H9 (cell line): ENCODE results near the gene CCNYL1. TPM values are rescaled to one million over a fixed set of nuclear protein-coding genes. Genes with fewer than 3 reads are reported as not detected.

ENCODE experiments used
- DNase-seq: peaks from one replicate; pipeline ENCODE4 v3.0.0-alpha.2; 2017
- H2AFZ ChIP-seq: one replicate; pipeline ENCODE4 v1.6.1; 2013; ENCODE audit warnings: mild to moderate bottlenecking, low read length, control low read depth, moderate library complexity
- H2AK5ac ChIP-seq: 2 replicates; pipeline ENCODE4 v1.6.1; 2013; ENCODE audit warnings: low read length, control low read depth, mixed read lengths; ENCODE audit not compliant: insufficient read length
- H2BK120ac ChIP-seq: one replicate; pipeline ENCODE4 v1.6.1; 2013; ENCODE audit warnings: low read depth, mild to moderate bottlenecking, low read length, control low read depth, inconsistent platforms; ENCODE audit not compliant: poor library complexity, severe bottlenecking
- H2BK12ac ChIP-seq: 2 replicates; pipeline ENCODE4 v1.6.1; 2013; ENCODE audit warnings: low read length, control low read depth, mixed read lengths, low read depth; ENCODE audit not compliant: insufficient read length
- H2BK15ac ChIP-seq: 2 replicates; pipeline ENCODE4 v1.6.1; 2013; ENCODE audit warnings: low read depth, low read length, control low read depth
- H2BK20ac ChIP-seq: one replicate; pipeline ENCODE4 v1.6.1; 2013; ENCODE audit warnings: low read depth, mild to moderate bottlenecking, low read length, control low read depth, inconsistent platforms; ENCODE audit not compliant: poor library complexity, severe bottlenecking
- H2BK5ac ChIP-seq: 2 replicates; pipeline ENCODE4 v1.6.1; 2013; ENCODE audit warnings: low read length, control low read depth, mixed read lengths; ENCODE audit not compliant: insufficient read length
- H3K14ac ChIP-seq: 2 replicates; pipeline ENCODE4 v1.6.1; 2013; ENCODE audit warnings: low read length, control low read depth; ENCODE audit not compliant: insufficient read depth
- H3K18ac ChIP-seq: 2 replicates; pipeline ENCODE4 v1.6.1; 2013; ENCODE audit warnings: low read depth, mild to moderate bottlenecking, mixed read lengths, low read length, control low read depth; ENCODE audit not compliant: insufficient read length
- H3K23ac ChIP-seq: 2 replicates; pipeline ENCODE4 v1.6.1; 2013; ENCODE audit warnings: low read length, control low read depth, mixed read lengths, low read depth; ENCODE audit not compliant: insufficient read length
- H3K23me2 ChIP-seq: 2 replicates; pipeline ENCODE4 v1.6.1; 2013; ENCODE audit warnings: low read depth, mild to moderate bottlenecking, mixed read lengths, low read length, control low read depth; ENCODE audit not compliant: insufficient read length, poor library complexity, severe bottlenecking
- H3K27ac ChIP-seq: 2 replicates; pipeline ENCODE4 v1.5.1; 2013; ENCODE audit warnings: low read length, control low read depth, mixed read lengths, low read depth; ENCODE audit not compliant: insufficient read length
- H3K27me3 ChIP-seq: 2 replicates; pipeline ENCODE4 v1.6.1; 2013; ENCODE audit warnings: low read length, control low read depth, inconsistent platforms; ENCODE audit not compliant: insufficient read depth
- H3K4ac ChIP-seq: 2 replicates; pipeline ENCODE4 v1.6.1; 2013; ENCODE audit warnings: low read depth, mild to moderate bottlenecking, control low read depth, inconsistent platforms, low read length, moderate library complexity
- H3K4me1 ChIP-seq: 2 replicates; pipeline ENCODE4 v1.6.1; 2013; ENCODE audit warnings: low read length, control low read depth, inconsistent platforms; ENCODE audit not compliant: insufficient read depth
- H3K4me2 ChIP-seq: 2 replicates; pipeline ENCODE4 v1.6.1; 2013; ENCODE audit warnings: low read length, control low read depth, mixed read lengths; ENCODE audit not compliant: insufficient read length, insufficient read depth
- H3K56ac ChIP-seq: 2 replicates; pipeline ENCODE4 v1.6.1; 2013; ENCODE audit warnings: low read depth, mild to moderate bottlenecking, mixed read lengths, low read length, control low read depth; ENCODE audit not compliant: insufficient read length
- H3K79me1 ChIP-seq: 2 replicates; pipeline ENCODE4 v1.6.1; 2013; ENCODE audit warnings: low read depth, mild to moderate bottlenecking, moderate library complexity, low read length, control low read depth, inconsistent platforms; ENCODE audit not compliant: insufficient read depth, poor library complexity, severe bottlenecking
- H3K79me2 ChIP-seq: 2 replicates; pipeline ENCODE4 v1.6.1; 2013; ENCODE audit warnings: low read length, control low read depth, inconsistent platforms; ENCODE audit not compliant: insufficient read depth
- H3K9ac ChIP-seq: 2 replicates; pipeline ENCODE4 v1.6.1; 2013; ENCODE audit warnings: low read length, control low read depth, mixed read lengths; ENCODE audit not compliant: insufficient read length; ENCODE audit errors: extremely low read depth
- H3K9me3 ChIP-seq: one replicate; pipeline ENCODE4 v1.6.1; 2013; ENCODE audit warnings: low read depth, low read length, inconsistent platforms; ENCODE audit not compliant: control insufficient read depth
- H3T11ph ChIP-seq: one replicate; pipeline ENCODE4 v1.6.1; 2013; ENCODE audit warnings: mild to moderate bottlenecking, low read length, control low read depth, inconsistent platforms
- H4K20me1 ChIP-seq: one replicate; pipeline ENCODE4 v1.6.1; 2013; ENCODE audit not compliant: control insufficient read depth, insufficient read length, insufficient read depth
- H4K5ac ChIP-seq: 2 replicates; pipeline ENCODE4 v1.6.1; 2013; ENCODE audit warnings: low read depth, mild to moderate bottlenecking, mixed read lengths, low read length, control low read depth; ENCODE audit not compliant: insufficient read length
- H4K8ac ChIP-seq: replicated peaks from 2 replicates; pipeline ENCODE4 v1.6.1; 2013; ENCODE audit warnings: low read length, control low read depth, mixed read lengths, low read depth; ENCODE audit not compliant: insufficient read length
- H4K91ac ChIP-seq: 2 replicates; pipeline ENCODE4 v1.6.1; 2013; ENCODE audit warnings: low read depth, mild to moderate bottlenecking, moderate library complexity, mixed read lengths, low read length, control low read depth; ENCODE audit not compliant: insufficient read length
- H3K27ac Mint-ChIP-seq, 3 experiments: 2 replicates in 2 of 3; 3 replicates in 1 of 3; pipeline ENCODE4 v1.8.0; 2020 to 2021; ENCODE audit warnings: mixed read lengths in 3 of 3, mild to moderate bottlenecking in 1 of 3, moderate library complexity in 1 of 3
- H3K27me3 Mint-ChIP-seq: 2 replicates; pipeline ENCODE4 v1.8.0; 2021; ENCODE audit warnings: low read depth, mild to moderate bottlenecking, moderate library complexity, mixed read lengths
- H3K36me3 Mint-ChIP-seq, 3 experiments: 2 replicates in 2 of 3; 3 replicates in 1 of 3; pipeline ENCODE4 v1.8.0; 2020 to 2021; ENCODE audit warnings: low read depth in 3 of 3, mixed read lengths in 3 of 3; ENCODE audit not compliant: insufficient read depth in 1 of 3
- H3K4me1 Mint-ChIP-seq, 2 experiments: 2 replicates each; pipeline ENCODE4 v1.8.0; 2020; ENCODE audit warnings: mixed read lengths in 2 of 2
- H3K4me3 Mint-ChIP-seq, 2 experiments: 2 replicates in 1 of 2; 3 replicates in 1 of 2; pipeline ENCODE4 v1.8.0; 2020 to 2021; ENCODE audit warnings: mild to moderate bottlenecking in 2 of 2, mixed read lengths in 2 of 2, moderate library complexity in 1 of 2
- H3K9me3 Mint-ChIP-seq, 2 experiments: 2 replicates in 1 of 2; 3 replicates in 1 of 2; pipeline ENCODE4 v1.8.0; 2020; ENCODE audit warnings: mild to moderate bottlenecking in 2 of 2, mixed read lengths in 2 of 2, moderate library complexity in 1 of 2
- WGBS: extraction: QIAGEN DNeasy Blood & Tissue Kit; methylation state at CpG from one replicate; pipeline ENCODE4 v1.1.7; 2013; ENCODE audit warnings: missing lambda C conversion rate, low lambda C conversion rate, mixed read lengths; ENCODE audit not compliant: insufficient read length; ENCODE audit errors: extremely low coverage; 5-methylcytosine and 5-hydroxymethylcytosine counted together
- total RNA-seq: library from RNA; stranded (reverse); gene quantifications from 2 replicates; pipeline ENCODE4 v1.2.1, GENCODE V29; 2021
- TF ChIP-seq, protein P1 (sequence below): fragments of 200-600 bp; sonication (generic); conservative IDR thresholded peaks from 3 replicates; pipeline ENCODE4 v1.8.0; 2021; ENCODE audit warnings: antibody characterized with exemption, mild to moderate bottlenecking

Gene CCNYL1
- total RNA-seq, 1 experiment from 2014 or later = 27.0 TPM

DNA sequence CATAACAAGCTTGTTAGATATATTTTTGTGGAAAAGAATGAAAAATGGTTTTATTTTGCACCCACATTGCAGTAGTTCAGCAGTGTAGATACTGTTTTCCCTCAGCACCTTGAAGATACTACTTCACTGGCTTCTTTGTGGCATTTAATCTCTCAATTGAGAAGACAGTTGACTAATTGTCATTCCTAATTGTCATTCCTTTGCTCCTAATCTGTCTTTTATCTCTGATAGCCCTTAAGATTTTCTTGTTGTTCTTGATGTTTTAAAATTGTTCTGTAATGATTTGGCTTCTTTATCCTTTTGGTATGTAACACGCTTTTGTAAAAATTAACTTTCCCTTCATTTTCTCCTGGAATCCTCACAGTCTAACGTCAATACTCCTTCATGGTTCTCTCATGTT is 38.0 kb upstream of the CCNYL1 start:
- H3K9me3 ChIP-seq = no peaks in the 10 kb centered on the region
- no peak overlapping the region for H4K5ac ChIP-seq
- H3K18ac ChIP-seq = no peak overlapping the region
- H3K4me2 ChIP-seq = no peak overlapping the region
- Mint-ChIP-seq H3K9me3 (no peaks in the 10 kb centered on the region), H3K4me1 (peaks cover 29 to 40% of the 10 kb centered on the region in 2 experiments), H3K4me3 (no peak overlapping the region), H3K27me3 (no peaks in the 10 kb centered on the region), H3K27ac (peak overlapping the region; percentile 50 to 80 (median 58); a peak in 5 of 7 replicates), H3K36me3 (no peaks in the 10 kb centered on the region)
- no peak overlapping the region for H3K56ac ChIP-seq
- H3K9ac ChIP-seq = no peak overlapping the region
- no peak overlapping the region for H3K23ac ChIP-seq
- H4K8ac ChIP-seq = no peak overlapping the region
- peaks cover 6% of the 10 kb centered on the region; the same call in 1 of the 2 replicates for H3K4me1 ChIP-seq
- H3T11ph ChIP-seq = no peak overlapping the region
- no peak overlapping the region for H2BK5ac ChIP-seq
- H3K79me2 ChIP-seq = no peaks in the 10 kb centered on the region
- H3K27ac ChIP-seq = no peak overlapping the region
- H2BK20ac ChIP-seq = no peak overlapping the region
- H2AFZ ChIP-seq = no peak overlapping the region
- no peak overlapping the region for H2BK12ac ChIP-seq
- H3K14ac ChIP-seq = no peak overlapping the region
- no peak for DNase-seq
- no peaks in the 10 kb centered on the region for H3K27me3 ChIP-seq
- H3K4ac ChIP-seq = no peak overlapping the region
- no peaks in the 10 kb centered on the region for H4K20me1 ChIP-seq
- no peak overlapping the region for H2AK5ac ChIP-seq
- no CpG with 5 or more reads among the region's 2 CpGs for WGBS
- H3K79me1 ChIP-seq = no peaks in the 10 kb centered on the region
- H2BK15ac ChIP-seq = no peak overlapping the region
- no peak overlapping the region for H4K91ac ChIP-seq
- H2BK120ac ChIP-seq = no peak overlapping the region
- TF ChIP-seq, protein P1, sequence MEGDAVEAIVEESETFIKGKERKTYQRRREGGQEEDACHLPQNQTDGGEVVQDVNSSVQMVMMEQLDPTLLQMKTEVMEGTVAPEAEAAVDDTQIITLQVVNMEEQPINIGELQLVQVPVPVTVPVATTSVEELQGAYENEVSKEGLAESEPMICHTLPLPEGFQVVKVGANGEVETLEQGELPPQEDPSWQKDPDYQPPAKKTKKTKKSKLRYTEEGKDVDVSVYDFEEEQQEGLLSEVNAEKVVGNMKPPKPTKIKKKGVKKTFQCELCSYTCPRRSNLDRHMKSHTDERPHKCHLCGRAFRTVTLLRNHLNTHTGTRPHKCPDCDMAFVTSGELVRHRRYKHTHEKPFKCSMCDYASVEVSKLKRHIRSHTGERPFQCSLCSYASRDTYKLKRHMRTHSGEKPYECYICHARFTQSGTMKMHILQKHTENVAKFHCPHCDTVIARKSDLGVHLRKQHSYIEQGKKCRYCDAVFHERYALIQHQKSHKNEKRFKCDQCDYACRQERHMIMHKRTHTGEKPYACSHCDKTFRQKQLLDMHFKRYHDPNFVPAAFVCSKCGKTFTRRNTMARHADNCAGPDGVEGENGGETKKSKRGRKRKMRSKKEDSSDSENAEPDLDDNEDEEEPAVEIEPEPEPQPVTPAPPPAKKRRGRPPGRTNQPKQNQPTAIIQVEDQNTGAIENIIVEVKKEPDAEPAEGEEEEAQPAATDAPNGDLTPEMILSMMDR = no peak
- no peaks in the 10 kb centered on the region for H3K23me2 ChIP-seq
